WTC11 (cell line): ENCODE measurements around the gene CACNA2D4.

ENCODE experiments used
- ZBTB21 ChIP-seq: sonication (generic); formaldehyde crosslinking; IDR thresholded peaks from 2 replicates; pipeline ENCODE4 v1.8.1; 2023; ENCODE audit warnings: mild to moderate bottlenecking, missing genetic modification reagents, borderline replicate concordance
- ZNF138 ChIP-seq: sonication (generic); formaldehyde crosslinking; conservative IDR thresholded peaks from 2 replicates; pipeline ENCODE4 v1.8.1; 2022; ENCODE audit warnings: mild to moderate bottlenecking, moderate library complexity, missing genetic modification reagents
- TF ChIP-seq, protein P1 (sequence below): fragments of 200-600 bp; IDR thresholded peaks from 2 replicates; pipeline ENCODE4 v1.8.0; 2022; ENCODE audit warnings: antibody characterized with exemption
- TF ChIP-seq, protein P2 (sequence below): sonication (generic); formaldehyde crosslinking; IDR thresholded peaks from 2 replicates; pipeline ENCODE4 v1.8.1; 2023; ENCODE audit warnings: mild to moderate bottlenecking, missing genetic modification reagents
- TF ChIP-seq, protein P3 (sequence below): sonication (generic); formaldehyde crosslinking; IDR thresholded peaks from 2 replicates; pipeline ENCODE4 v1.8.0; 2022; ENCODE audit warnings: mild to moderate bottlenecking, missing genetic modification reagents

DNA sequence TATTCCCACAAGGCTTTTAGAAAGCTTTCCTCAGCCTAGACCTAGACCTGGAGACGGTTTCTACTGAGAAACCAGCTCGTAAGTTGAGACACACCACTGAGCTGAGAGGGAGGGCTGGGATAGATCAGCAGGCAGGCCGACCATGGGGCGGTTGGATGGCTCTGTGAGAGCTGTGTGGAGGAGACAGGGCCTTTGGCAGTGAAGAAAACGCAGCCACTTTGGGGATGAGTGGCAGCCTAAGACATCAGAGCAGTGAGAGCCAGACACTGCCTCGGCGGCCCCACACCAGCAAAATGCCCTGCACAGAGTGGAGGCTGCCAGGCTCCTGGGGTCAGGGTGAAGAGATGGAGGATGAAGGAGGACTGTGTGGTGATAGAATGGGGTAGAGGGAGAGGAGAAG lies 46.0 kb downstream of the CACNA2D4 start:
- TF ChIP-seq, protein P1, sequence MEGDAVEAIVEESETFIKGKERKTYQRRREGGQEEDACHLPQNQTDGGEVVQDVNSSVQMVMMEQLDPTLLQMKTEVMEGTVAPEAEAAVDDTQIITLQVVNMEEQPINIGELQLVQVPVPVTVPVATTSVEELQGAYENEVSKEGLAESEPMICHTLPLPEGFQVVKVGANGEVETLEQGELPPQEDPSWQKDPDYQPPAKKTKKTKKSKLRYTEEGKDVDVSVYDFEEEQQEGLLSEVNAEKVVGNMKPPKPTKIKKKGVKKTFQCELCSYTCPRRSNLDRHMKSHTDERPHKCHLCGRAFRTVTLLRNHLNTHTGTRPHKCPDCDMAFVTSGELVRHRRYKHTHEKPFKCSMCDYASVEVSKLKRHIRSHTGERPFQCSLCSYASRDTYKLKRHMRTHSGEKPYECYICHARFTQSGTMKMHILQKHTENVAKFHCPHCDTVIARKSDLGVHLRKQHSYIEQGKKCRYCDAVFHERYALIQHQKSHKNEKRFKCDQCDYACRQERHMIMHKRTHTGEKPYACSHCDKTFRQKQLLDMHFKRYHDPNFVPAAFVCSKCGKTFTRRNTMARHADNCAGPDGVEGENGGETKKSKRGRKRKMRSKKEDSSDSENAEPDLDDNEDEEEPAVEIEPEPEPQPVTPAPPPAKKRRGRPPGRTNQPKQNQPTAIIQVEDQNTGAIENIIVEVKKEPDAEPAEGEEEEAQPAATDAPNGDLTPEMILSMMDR: no peak
- no peak for TF ChIP-seq ZNF138
- TF ChIP-seq, protein P2, sequence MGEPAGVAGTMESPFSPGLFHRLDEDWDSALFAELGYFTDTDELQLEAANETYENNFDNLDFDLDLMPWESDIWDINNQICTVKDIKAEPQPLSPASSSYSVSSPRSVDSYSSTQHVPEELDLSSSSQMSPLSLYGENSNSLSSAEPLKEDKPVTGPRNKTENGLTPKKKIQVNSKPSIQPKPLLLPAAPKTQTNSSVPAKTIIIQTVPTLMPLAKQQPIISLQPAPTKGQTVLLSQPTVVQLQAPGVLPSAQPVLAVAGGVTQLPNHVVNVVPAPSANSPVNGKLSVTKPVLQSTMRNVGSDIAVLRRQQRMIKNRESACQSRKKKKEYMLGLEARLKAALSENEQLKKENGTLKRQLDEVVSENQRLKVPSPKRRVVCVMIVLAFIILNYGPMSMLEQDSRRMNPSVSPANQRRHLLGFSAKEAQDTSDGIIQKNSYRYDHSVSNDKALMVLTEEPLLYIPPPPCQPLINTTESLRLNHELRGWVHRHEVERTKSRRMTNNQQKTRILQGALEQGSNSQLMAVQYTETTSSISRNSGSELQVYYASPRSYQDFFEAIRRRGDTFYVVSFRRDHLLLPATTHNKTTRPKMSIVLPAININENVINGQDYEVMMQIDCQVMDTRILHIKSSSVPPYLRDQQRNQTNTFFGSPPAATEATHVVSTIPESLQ (CRISPR knock-in tag): no peak
- TF ChIP-seq, protein P3, sequence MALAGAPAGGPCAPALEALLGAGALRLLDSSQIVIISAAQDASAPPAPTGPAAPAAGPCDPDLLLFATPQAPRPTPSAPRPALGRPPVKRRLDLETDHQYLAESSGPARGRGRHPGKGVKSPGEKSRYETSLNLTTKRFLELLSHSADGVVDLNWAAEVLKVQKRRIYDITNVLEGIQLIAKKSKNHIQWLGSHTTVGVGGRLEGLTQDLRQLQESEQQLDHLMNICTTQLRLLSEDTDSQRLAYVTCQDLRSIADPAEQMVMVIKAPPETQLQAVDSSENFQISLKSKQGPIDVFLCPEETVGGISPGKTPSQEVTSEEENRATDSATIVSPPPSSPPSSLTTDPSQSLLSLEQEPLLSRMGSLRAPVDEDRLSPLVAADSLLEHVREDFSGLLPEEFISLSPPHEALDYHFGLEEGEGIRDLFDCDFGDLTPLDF: no peak
- no peak for TF ChIP-seq ZBTB21 (CRISPR knock-in tag)
